Stimulated activated CD4-positive, alpha-beta T cell treated with anti-CD3 and anti-CD28 coated beads, TNF-alpha, amount 100 ng/mL, for 48 hours (primary cell): Measurements from ENCODE around the gene FBXW12.

Experiments used
- DNase-seq, 3 donors: peaks; one replicate each; pipeline ENCODE4 v3.0.0-alpha.2; 2020; ENCODE audit warnings: low read depth in 3 of 3

FBXW12 gene

GRCh38 chr3:48407542-48408099 is 35.6 kb downstream of the FBXW12 start:
- no peak for DNase-seq

DNA sequence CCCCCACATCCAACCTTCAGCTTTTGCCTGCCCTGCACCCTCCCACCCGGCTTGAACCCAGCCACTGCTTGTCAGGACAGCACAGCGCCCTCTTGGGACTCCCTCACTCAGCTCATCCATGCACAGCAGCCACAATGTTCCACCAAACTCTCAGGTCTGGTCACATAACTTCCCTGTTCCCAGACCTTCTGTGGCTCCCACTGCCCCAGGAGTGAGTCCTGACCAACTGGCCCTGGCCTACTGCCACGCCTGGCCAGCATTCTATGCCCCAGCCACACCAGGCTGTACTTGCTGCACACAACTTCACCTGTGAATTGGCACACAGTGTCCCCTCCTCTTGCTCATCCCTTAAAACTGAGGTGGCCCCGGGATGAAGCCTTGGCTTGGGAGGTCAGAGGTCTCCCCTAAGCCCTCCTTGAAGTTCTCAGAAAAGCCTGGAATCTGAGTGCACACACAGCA is 36.8 kb downstream of the FBXW12 start:
- no peak for DNase-seq

DNA sequence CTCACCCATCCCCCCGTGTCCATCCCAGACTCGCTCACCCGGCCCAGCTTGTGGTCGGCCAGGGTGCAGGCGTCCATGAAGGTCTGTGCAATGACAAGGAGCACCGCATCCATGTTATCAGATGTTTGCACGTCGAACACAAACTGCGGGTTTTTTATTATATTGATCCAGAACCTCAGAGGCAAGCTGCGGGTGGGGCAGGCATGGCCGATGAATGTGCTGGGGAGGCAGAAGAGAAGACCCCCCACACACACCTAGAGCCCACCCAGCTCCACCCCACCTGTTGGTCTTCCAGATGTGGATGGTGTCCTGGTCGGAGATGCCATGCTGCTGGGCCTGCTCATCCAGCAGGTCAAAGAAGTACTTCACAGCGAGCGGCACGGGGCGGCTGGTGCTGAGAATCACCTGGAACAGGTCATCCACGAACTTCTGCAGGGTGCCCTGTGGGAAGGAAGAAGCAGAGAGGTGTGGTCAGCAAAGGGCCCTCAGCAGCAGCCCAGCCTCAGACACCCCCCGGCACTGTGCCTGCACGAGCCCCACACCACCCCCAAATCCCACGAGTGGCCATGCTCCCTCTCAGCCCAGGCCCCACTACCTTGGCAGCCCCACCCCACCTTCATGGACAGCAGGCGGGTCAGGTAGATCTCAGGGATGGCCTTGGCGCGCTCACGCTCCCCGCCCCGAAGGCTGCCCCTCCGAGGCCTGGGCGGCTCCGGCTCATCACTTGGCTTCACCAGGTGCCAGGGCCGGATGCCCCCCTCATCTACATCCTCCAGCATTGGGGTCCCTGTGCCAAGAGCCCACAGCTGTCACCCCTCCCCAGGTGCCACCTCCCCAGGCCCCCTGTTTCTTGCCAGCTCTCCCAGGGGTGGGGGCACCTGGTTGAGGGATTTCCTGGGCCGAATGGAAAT is 37.5 kb downstream of the FBXW12 start:
- DNase-seq: no peak

- DNase-seq: no peak
Measured at GRCh38 chr3:48410205-48411040, 38.4 kb downstream of the FBXW12 start.

GRCh38 chr3:48411041-48411588 is 39.1 kb downstream of the FBXW12 start:
- no peak for DNase-seq

DNA sequence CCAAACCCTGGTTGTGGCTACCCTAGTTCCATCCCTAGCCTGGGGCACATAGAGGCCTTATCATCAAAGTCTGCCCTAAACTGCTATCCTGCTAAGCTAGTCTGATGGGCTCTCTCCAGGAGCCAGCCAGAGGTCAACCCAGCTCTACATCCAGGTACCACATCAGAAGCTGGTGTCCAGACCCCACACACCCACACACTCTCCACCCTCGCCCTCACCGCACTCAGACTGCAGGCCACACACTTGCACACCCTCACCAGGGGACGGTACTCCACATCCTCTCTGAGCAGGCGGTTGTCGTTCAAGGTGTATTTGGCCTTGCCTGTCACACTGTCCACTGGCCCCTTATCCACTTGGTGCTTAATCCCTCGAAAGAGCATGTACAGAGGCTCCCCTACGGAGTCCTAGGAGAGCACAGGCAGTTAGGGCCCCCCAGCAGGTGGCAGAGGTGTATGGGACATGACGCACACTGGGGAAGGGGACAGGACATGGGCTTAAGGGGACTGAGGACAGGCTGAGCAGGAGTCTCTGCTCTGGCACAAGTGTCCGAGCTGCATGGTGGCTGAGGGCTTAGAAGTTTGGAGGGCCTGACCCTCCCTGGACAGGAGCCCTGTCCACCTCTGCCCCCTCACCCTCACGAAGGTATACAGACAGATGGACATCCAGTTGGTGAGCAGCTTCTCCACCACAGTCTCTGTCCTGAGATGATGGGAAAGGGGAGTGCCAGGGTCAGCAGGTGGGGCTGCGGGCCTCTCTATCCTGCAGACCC is 39.8 kb downstream of the FBXW12 start:
- DNase-seq: no peak

DNA sequence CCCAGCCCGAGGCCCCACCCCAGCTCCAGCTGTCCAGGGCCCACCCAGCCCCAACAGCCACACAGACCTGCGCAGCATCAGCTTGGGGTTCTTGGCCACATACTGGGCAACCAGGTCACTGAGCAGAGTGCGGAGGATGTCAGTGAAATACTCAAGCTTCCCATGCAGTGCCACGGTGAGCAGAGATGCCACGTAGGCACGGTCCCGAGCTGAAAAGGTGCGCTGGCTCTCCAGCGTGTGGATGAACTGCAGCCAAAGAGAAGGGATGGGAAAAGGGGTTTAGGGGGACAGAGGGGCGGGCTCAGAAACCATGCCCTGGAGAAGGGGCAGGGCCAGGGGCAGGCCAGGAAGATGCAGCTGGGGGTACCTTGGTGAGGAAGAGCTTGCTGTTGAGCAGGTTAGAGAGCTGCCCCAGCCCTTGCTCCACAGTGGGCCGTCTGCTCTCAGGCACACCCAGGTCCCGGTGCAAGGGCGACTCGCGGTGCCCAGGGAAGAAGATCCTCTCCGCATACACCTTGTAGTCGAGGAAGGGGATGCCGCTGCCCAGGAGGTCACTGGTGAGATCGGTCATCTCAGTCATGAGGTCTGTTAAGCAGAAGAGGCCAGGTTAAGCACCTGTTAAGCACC is 40.5 kb downstream of the FBXW12 start:
- no peak for DNase-seq

GRCh38 chr3:48413086-48413485 is 41.1 kb downstream of the FBXW12 start:
- DNase-seq: no peak

GRCh38 chr3:48413611-48414010 is 41.6 kb downstream of the FBXW12 start:
- no peak for DNase-seq

DNA sequence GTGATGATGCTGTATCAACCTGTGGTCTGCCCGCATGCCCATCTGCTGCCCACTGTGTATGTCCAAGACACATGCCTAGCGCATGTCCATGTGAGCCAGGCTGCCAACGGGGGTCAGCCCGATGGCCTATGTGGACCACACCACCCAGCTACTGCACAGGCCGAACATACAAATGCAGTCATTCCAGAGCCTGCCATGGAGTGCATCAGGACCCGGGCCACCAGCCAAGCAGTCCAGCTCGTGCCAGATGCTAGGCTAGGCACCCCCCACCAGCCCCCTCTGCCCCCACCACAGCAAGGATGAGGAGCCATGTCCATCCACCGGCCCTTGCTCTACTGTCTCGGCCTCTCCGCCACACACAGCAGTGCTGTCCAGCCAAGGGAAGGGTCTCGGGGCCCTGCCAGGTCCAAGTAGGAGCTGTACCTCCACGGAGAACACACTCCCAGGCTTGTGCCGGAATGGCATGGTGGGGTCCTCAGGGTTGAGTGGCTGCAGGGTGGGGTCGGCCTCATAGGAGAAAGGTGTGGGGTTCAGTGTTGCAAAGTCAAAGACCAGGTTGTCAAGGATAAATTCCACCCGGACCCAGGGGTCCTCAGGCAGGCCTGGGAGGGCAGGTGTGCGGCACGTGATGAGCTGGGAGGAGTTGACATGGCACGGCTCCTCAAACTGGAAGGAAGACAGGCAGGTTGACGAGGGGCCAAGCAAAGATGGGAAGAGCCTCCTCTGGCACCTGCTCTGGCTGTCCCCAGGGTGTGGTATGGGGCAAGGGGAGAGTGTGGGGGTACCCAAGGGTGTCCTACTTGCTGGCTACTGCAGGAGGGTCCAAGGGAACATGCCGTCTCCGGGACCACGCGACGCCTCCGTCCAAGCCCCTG is 42.6 kb downstream of the FBXW12 start:
- DNase-seq: no peak

DNA sequence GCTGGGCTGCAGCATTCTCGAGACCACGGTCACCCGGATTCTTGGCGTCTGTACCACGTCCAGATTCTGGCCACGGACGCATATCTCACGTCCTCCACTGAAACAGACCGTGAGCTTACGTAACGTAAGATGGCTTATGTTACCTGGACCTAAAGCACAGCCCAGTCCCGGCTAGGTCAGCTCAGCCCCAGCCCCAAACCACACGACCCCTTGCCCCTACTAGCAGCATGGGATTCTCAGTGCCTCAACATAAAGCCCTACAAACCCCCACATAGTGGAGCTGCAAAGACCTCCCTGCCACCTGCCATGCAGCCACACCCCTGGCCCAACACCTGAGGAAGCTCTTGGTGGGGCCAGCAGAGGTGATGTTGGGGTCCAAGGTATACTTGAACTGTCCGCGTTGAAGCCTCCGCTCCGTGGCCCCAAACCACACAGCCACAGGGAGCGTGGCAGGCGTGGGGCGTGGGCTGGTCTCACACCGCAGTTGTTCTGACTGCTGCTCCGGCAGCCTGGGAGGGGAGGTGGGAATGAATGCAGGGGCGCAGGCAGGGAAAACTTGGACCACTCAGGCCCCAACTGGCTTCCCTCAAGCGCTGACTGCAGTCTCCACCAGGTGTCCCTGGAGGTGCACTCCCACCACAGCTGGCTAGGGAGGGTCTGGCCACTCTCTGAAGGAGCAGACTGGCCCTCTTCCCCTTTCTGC is 43.4 kb downstream of the FBXW12 start:
- no peak for DNase-seq

- DNase-seq: no peak
Measured at GRCh38 chr3:48416091-48416505, 44.1 kb downstream of the FBXW12 start.

- no peak for DNase-seq
Measured at GRCh38 chr3:48416546-48416945, 44.5 kb downstream of the FBXW12 start.

- no peak for DNase-seq
Measured at GRCh38 chr3:48417529-48418108, 45.6 kb downstream of the FBXW12 start.

DNA sequence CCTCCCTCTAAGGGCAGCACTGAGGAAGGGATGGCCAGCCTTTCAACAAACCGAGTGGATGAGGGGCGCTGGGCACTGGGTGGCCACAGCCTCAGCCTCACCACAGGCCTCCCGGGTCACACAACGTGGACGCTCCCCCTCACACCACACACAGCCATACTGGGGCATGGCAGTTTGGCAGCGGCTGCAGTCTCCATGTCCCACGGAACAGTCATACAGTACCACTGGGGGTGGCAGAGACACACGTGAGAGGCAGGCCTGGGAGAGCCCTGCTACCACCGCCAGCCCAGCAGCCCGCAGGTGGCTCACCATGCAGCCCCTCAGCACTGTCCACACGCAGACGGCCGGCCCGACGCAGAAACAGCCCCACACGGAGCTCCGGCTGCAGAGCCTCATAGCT is 46.1 kb downstream of the FBXW12 start:
- DNase-seq: no peak

- no peak for DNase-seq
Measured at GRCh38 chr3:48418651-48419050, 46.6 kb downstream of the FBXW12 start.

DNA sequence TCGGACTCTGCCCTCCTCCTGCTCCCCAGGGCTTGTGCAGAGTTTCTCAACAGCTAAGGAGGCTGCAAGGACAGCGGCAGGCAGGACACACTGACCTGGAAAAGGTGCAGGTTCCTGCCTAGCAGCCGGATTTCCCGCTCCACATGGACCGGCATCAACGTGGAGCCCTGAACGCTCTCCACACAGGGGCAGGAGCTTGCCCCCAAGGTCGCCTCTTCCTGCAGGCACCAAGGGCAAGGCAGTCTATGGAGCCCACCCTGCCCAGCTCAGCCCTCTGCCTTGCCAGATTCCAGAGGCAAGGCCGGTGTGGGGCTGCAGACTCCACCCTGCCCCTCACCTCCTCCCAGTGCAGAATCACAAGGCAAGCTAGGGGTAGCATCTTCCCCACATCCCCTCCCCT is 47.1 kb downstream of the FBXW12 start:
- no peak for DNase-seq

GRCh38 chr3:48419597-48419996 is 47.6 kb downstream of the FBXW12 start:
- no peak for DNase-seq

- DNase-seq: no peak
Measured at GRCh38 chr3:48420561-48420960, 48.5 kb downstream of the FBXW12 start.
